Measurements from ENCODE around the gene LYPD5. TPM values are rescaled to one million over a fixed set of nuclear protein-coding genes. Genes with fewer than 3 reads are reported as not detected.

LYPD5 gene
- total RNA-seq, 2 experiments from 2014 or later, result 0.70 to 1.1 TPM

- ChIA-PET CTCF (interaction anchor here (1.1 to 1.5 kb wide), 2 partner anchors 16 to 155 kb away, joined by 3 to 12 read pairs; no protein-coding TSS in a partner anchor), POLR2A (no interaction called here)
- DNase-seq (no peak), ATAC-seq (no peak)
- Mint-ChIP-seq H3K36me3 (ENCODE audit: low read depth) (peaks cover 60% of the 10 kb centered on the region), H3K9me3 (ENCODE audit: insufficient read depth) (no peaks in the 10 kb centered on the region), H3K27ac (peak overlapping the region; percentile 17), H3K4me3 (no peak overlapping the region), H3K27me3 (ENCODE audit: low read depth) (no peaks in the 10 kb centered on the region), H3K4me1 (ENCODE audit: low read depth) (peaks cover 28% of the 10 kb centered on the region)
Observed at GRCh38 chr19:43749898-43750297, 52.3 kb downstream of the LYPD5 start.

GRCh38 chr19:43749152-43749551 lies 53.1 kb downstream of the LYPD5 start:
- no peaks in the 10 kb centered on the region for H3K9me3 Mint-ChIP-seq (ENCODE audit: insufficient read depth)
- CTCF ChIA-PET, result interaction anchor here (1.1 to 1.5 kb wide), 2 partner anchors 17 to 155 kb away, joined by 3 to 12 read pairs; no protein-coding TSS in a partner anchor
- peaks cover 65% of the 10 kb centered on the region for H3K36me3 Mint-ChIP-seq (ENCODE audit: low read depth)
- peak overlapping the region; percentile 8 for H3K27ac Mint-ChIP-seq
- peaks cover 28% of the 10 kb centered on the region for H3K4me1 Mint-ChIP-seq (ENCODE audit: low read depth)
- POLR2A ChIA-PET, result no interaction called here
- no peak overlapping the region for H3K4me3 Mint-ChIP-seq
- ATAC-seq, result no peak
- DNase-seq, result no peak
- no peaks in the 10 kb centered on the region for H3K27me3 Mint-ChIP-seq (ENCODE audit: low read depth)

GRCh38 chr19:43748685-43749084 lies 53.6 kb downstream of the LYPD5 start:
- POLR2A ChIA-PET, result no interaction called here
- Mint-ChIP-seq H3K36me3 (ENCODE audit: low read depth) (peaks cover 70% of the 10 kb centered on the region), H3K27ac (peak overlapping the region; percentile 8), H3K9me3 (ENCODE audit: insufficient read depth) (no peaks in the 10 kb centered on the region), H3K4me3 (no peak overlapping the region), H3K27me3 (ENCODE audit: low read depth) (no peaks in the 10 kb centered on the region), H3K4me1 (ENCODE audit: low read depth) (peaks cover 24% of the 10 kb centered on the region)
- CTCF ChIA-PET, result interaction anchor here (1.6 kb wide), 1 partner anchor 80 kb away, joined by 5 read pairs; the partner anchor contains the start of gene PLAUR
- no peak for ATAC-seq
- no peak for DNase-seq

DNA sequence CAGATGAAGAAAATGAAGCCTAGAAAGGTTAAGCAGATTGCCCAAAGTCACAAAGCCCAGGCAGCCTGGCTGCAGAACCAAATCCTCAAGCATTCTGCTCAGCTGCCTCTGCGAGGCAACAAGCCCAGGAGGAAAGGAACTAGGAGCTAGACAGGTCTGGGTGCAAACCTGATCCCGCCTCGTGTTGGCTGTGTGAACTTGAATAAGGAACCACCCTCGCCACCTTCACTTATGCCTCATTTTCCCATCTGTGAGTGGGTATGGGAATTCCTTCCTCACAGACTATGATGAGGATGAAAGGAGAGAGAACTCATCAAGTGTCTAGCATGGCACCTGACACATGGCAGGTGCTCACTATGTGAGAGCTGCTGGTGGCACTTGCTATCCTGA lies 54.0 kb downstream of the LYPD5 start:
- Mint-ChIP-seq H3K4me1 (ENCODE audit: low read depth) (peaks cover 22% of the 10 kb centered on the region), H3K27me3 (ENCODE audit: low read depth) (no peaks in the 10 kb centered on the region), H3K36me3 (ENCODE audit: low read depth) (peaks cover 71% of the 10 kb centered on the region), H3K27ac (peak overlapping the region; percentile 50), H3K9me3 (ENCODE audit: insufficient read depth) (no peaks in the 10 kb centered on the region), H3K4me3 (no peak overlapping the region)
- DNase-seq (no peak), ATAC-seq (no peak)
- POLR2A ChIA-PET, result no interaction called here
- CTCF ChIA-PET, result interaction anchor here (1.6 kb wide), 1 partner anchor 79 kb away, joined by 5 read pairs; the partner anchor contains the start of gene PLAUR

DNA sequence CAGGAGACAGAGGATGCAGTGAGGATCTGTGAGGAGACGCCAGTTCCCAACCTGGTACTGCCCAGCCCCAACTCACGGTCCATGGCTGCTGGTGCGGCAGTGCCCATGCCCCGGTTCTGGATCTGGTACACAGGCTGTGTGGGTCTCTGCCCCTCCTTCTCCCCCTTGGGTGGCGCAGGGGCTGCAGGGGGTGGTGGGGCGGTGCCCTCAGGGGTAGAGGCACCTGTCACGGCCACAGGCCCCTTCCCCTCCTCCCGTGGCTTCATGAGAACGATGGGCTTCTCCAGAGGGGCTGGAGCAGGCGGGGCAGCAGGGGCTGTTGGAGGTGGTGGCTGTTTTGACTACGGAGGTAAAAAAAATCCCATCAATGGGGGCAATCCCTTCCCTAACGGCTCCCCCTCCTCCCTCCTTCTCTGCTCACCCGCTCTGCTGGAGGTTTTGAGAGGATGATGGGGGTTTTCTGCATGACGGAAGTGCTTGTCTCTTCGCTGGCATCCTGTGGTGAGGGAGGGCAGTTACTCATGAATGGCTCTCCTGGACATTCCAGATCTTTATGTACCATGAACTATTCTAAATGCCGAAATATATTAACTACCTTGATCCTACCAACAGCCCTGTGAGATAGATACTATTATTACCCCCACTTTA lies 54.6 kb downstream of the LYPD5 start:
- H3K4me1 Mint-ChIP-seq (ENCODE audit: low read depth), result peaks cover 16% of the 10 kb centered on the region
- ChIA-PET CTCF (interaction anchor here (1.6 to 2.7 kb wide), 3 partner anchors 18 to 79 kb away, joined by 5 to 31 read pairs (median 5); partner anchors contain the start of gene PLAUR), POLR2A (no interaction called here)
- no peak overlapping the region for H3K4me3 Mint-ChIP-seq
- H3K27me3 Mint-ChIP-seq (ENCODE audit: low read depth), result no peaks in the 10 kb centered on the region
- peak overlapping the region; percentile 50 for H3K27ac Mint-ChIP-seq
- ATAC-seq, result no peak
- no peak for DNase-seq
- H3K36me3 Mint-ChIP-seq (ENCODE audit: low read depth), result peaks cover 72% of the 10 kb centered on the region
- no peaks in the 10 kb centered on the region for H3K9me3 Mint-ChIP-seq (ENCODE audit: insufficient read depth)

Other genes with a start within 250 kb of the LYPD5 start
- 10 to 100 TPM; 46.5 to 48.4 TPM for gene XRCC1, start 226.9 kb downstream of the LYPD5 start, total RNA-seq
- 1 to 10 TPM; 7.4 to 8.9 TPM for gene PINLYP, start 226.6 kb downstream of the LYPD5 start, total RNA-seq
- gene IRGQ, start 206.3 kb downstream of the LYPD5 start, total RNA-seq, result 10 to 100 TPM; 11.2 to 14.0 TPM
- 10 to 100 TPM; 14.1 to 17.3 TPM for gene ZNF576, start 205.9 kb downstream of the LYPD5 start, total RNA-seq
- gene SRRM5, start 190.4 kb downstream of the LYPD5 start, total RNA-seq, result under 1 TPM; 0.71 to 0.73 TPM
- gene ZNF428, start 182.8 kb downstream of the LYPD5 start, total RNA-seq, result 10 to 100 TPM; 29.9 to 31.5 TPM
- gene CADM4, start 162.6 kb downstream of the LYPD5 start, total RNA-seq, result under 1 TPM; 0.10 to 0.40 TPM
- gene PLAUR, start 132.3 kb downstream of the LYPD5 start, total RNA-seq, result 10 to 100 TPM; 10.1 to 11.6 TPM
- not detected for gene IRGC, start 86.4 kb downstream of the LYPD5 start, total RNA-seq
- gene SMG9, start 47.5 kb downstream of the LYPD5 start, total RNA-seq, result 10 to 100 TPM; 60.0 to 65.1 TPM
- gene KCNN4, start 21.5 kb downstream of the LYPD5 start, total RNA-seq, result 10 to 100 TPM; 28.8 to 31.9 TPM
- gene ZNF283, start 24.9 kb upstream of the LYPD5 start, total RNA-seq, result 1 to 10 TPM; 4.9 to 6.9 TPM
- 1 to 10 TPM; 1.6 to 2.6 TPM for gene ZNF404, start 81.5 kb upstream of the LYPD5 start, total RNA-seq
- gene ZNF45, start 132.8 kb upstream of the LYPD5 start, total RNA-seq, result 10 to 100 TPM; 14.0 to 16.5 TPM
- 1 to 10 TPM; 1.9 TPM for gene ZNF221, start 148.8 kb upstream of the LYPD5 start, total RNA-seq
- gene ZNF155, start 181.7 kb upstream of the LYPD5 start, total RNA-seq, result 1 to 10 TPM; 2.2 to 3.0 TPM
- 1 to 10 TPM; 4.4 to 5.0 TPM for gene ZNF230, start 200.5 kb upstream of the LYPD5 start, total RNA-seq
- gene ZNF222, start 222.9 kb upstream of the LYPD5 start, total RNA-seq, result 1 to 10 TPM; 2.6 to 3.0 TPM
- not detected for gene ZNF223, start 249.6 kb upstream of the LYPD5 start, total RNA-seq

Data from activated CD8-positive, alpha-beta T cell treated with anti-CD3 and anti-CD28 coated beads, Interleukin-2, amount 10 ng/mL, durations not matched to agents 7 days and 5 days (primary cell).